ENCODE data around the gene ZNF850.
A peak's percentile ranks its signal among the peaks of the same experiment; 100 is the strongest.
"Not testable (repeated sequence)": the region's sequence is repeated elsewhere in the genome, so short reads cannot be mapped to it uniquely, and the experiment has no call there.

The ZNF850 gene

GRCh38 chr19:36796714-36796992 lies 24.0 kb upstream of the ZNF850 start:
- TF ChIP-seq CTCF (conservative IDR thresholded peaks at IDR 0.05; ENCODE audit: low read depth): no peak
- DNase-seq (ENCODE audit: low spot score): no peak
- POLR2A ChIA-PET (ENCODE audit: low non-redundant PET): interaction anchor here (1.0 kb wide), 1 partner anchor 41 kb away, joined by 4 read pairs; no protein-coding TSS in a partner anchor
- CTCF ChIA-PET: no interaction called here
- H3K27ac ChIP-seq: peak overlapping the region; percentile 74

DNA sequence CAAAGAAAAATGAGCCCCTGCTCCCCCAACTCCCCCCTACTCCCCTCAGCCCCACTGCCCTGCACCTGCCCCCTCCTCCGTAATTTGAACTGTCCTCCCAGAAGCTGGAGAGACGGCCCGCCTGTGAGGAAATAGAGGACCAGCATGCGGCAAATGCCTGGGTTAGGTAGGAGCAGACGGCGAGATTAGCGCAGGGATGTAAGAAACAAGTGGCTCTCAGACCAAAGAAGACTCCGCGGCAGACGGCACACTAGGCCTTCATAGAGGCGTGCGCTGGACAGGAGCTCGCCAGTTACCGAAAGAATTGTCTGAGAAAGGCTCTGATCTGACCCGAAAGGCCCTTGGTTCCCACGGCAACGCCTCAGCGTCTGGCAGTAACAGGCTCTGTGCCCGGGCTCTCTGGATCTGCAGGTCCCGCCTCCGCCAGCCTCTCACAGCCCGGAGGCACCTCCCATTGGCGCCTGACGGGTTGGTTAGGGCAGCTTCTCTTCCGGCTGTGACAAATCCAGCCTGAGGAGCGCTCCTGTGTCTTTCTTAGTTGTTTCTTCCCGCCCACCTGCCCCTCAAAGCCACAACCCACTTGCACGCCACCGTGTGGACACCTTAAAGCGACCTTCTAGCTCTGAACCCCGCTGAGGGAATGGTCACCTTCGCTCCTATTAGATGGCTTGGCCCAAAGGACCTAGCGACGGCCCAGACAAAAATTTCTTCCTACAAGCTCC lies 19.0 kb upstream of the ZNF850 start:
- H3K27ac ChIP-seq; POLR2A ChIA-PET (ENCODE audit: low non-redundant PET); DNase-seq (ENCODE audit: low spot score); CTCF ChIA-PET: not testable (repeated sequence)

- ChIA-PET POLR2A (ENCODE audit: low non-redundant PET) (no interaction called here), CTCF (no interaction called here)
- H3K27ac ChIP-seq: no peak overlapping the region
- DNase-seq (ENCODE audit: low spot score): no peak
- no peak for TF ChIP-seq CTCF (conservative IDR thresholded peaks at IDR 0.05; ENCODE audit: low read depth)
Observed at GRCh38 chr19:36775768-36776167, 3.2 kb upstream of the ZNF850 start.

DNA sequence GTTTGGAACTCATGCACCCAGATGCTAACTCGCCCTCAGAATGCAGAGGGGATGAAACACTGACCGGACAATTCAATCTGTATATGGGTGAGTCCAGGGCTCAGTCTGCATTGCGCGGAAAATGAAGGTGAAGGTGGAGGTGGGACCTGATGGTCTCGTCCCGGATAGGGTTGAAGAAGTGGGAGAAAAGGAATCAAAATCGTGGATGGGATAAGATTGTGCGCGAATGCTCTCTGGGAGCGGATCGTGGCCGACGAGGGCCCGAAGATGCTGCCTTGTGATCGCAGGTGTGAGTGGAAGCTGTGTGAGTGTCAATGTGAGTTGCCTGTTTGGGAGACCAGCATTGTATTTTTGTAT lies 594 bp upstream of the ZNF850 start:
- CTCF ChIA-PET: no interaction called here
- peak overlapping the region; percentile 80 for H3K27ac ChIP-seq
- no peak for TF ChIP-seq CTCF (conservative IDR thresholded peaks at IDR 0.05; ENCODE audit: low read depth)
- POLR2A ChIA-PET (ENCODE audit: low non-redundant PET): no interaction called here
- DNase-seq (ENCODE audit: low spot score): no peak

DNA sequence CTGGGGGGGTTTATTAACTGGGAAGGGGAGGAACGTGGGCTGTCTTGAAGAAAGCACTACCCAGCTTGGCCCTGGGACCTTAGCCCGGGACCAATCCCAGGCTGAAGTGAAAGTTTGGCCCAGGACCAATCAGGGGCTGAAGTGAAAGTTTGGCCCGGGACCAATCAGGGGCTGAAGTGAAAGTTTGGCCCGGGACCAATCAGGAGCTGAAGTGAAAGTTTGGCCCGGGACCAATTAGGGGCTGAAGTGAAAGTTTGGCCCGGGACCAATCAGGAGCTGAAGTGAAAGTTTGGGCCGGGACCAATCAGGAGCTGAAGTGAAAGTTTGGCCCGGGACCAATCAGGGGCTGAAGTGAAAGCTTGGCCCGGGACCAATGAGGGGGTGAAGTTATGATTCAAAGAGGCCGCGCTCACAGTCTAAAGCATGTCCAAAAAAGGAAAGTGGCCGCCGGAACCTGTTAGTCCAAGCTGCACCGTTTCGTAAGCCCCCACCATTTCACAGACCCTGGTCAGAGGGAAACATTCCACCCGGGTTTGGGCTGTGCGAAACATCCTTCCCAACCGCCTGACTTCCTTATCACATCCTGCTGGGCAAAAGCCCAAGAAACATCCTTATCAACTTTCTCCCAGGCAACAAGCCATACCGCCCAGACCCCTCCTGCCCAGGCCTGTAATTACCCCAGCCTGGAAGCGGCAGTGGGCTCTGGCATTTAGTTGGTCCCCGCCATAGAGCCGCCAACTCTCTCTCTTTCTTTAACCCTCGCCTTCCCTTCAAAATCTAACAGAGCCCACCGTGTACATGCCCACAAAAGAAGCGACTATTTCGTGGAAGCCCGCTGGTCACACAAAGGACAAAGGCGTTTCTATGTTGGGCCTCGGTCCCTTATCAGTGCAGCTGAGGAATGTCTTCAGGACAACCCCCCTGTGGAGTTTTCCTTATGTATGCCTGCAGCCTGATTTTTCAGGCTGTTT lies 1.1 kb downstream of the ZNF850 start:
- peak overlapping the region; percentile 80 for H3K27ac ChIP-seq
- no peak for TF ChIP-seq CTCF (conservative IDR thresholded peaks at IDR 0.05; ENCODE audit: low read depth)
- POLR2A ChIA-PET (ENCODE audit: low non-redundant PET): no interaction called here
- DNase-seq (ENCODE audit: low spot score): peak; percentile 45
- CTCF ChIA-PET: interaction anchor here (0.6 kb wide), 1 partner anchor 89 kb away, joined by 4 read pairs; no protein-coding TSS in a partner anchor

DNA sequence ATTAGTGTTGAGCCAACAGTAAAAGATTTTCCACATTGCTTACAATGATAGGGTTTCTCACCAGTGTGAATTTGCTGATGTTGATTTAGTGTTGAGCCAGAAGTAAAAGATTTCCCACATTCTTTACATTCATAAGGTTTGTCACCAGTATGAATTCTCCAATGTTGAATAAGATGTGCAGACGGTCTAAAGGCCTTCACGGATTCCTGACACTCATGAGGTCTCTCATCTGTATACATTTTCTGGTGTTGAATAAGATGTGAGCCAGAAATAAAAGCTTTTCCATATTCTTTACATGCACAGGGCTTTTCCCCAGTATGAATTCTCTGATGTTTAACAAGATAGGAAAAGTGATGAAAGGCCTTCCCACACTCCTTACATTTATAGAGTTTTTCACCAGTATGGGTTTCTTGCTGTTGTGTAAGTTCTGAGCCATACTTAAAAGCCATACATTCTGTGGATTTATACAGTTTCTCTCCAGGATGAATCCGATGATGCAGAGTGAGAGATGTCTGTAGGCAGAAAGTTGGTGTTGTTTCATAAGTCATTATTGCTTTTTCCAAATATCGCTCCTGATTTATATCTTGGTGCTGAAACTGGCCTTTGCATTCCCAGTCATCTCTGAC lies 22.4 kb downstream of the ZNF850 start:
- TF ChIP-seq CTCF (conservative IDR thresholded peaks at IDR 0.05; ENCODE audit: low read depth): no peak
- CTCF ChIA-PET: no interaction called here
- no peak overlapping the region for H3K27ac ChIP-seq
- no peak for DNase-seq (ENCODE audit: low spot score)
- POLR2A ChIA-PET (ENCODE audit: low non-redundant PET): no interaction called here

GRCh38 chr19:36749613-36750012 lies 23.0 kb downstream of the ZNF850 start:
- POLR2A ChIA-PET (ENCODE audit: low non-redundant PET): not testable (repeated sequence)

More at GRCh38 chr19:36749613-36750012, 23.0 kb downstream of the ZNF850 start:
- DNase-seq (ENCODE audit: low spot score); H3K27ac ChIP-seq; CTCF ChIA-PET: not testable (repeated sequence)
